Measurements from ENCODE around the gene ARHGAP19.

DNA sequence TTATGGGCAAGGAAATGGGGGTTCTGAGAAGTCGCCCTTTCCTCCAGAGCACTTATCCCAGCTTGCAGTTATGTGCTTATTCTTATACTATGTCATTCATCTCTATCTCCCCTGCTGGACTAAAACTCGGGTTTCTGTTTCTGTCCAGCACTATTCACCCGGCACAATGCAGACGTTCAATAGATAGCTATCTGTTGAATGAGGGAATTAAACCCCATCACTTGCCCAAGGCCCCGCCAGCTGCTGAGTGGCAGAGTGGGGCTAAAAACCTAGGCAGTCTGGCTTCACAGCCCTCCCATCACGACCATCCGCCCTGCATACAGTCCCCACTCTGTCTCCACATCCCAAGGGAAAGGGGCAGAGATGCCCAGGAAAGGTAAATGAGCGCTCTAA is 112.1 kb downstream of the ARHGAP19 start:
- TF ChIP-seq POLR2A (IDR thresholded peaks at IDR 0.05; ENCODE audit: low read length): no peak
- TF ChIP-seq GATA1 (IDR thresholded peaks at IDR 0.05; ENCODE audit: low read depth, low read length): no peak
